ENCODE results near the gene CCDC136.

The CCDC136 gene

DNA sequence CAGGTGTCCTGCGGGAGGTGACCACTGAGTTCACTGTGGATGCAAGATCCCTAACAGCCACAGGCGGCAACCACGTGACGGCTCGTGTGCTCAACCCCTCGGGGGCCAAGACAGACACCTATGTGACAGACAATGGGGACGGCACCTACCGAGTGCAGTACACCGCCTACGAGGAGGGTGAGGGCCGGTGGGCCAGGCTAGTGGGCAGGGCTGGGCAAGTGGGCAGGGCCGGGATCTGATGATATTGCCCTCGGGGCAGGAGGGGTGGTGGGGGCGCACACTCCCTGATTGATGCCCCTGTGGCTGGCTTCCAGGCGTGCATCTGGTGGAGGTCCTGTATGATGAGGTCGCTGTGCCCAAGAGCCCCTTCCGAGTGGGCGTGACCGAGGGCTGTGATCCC is 54.2 kb downstream of the CCDC136 start:
- DNase-seq (ENCODE audit: extremely low read depth, low read depth) = no peak
- TF ChIP-seq, protein P1, sequence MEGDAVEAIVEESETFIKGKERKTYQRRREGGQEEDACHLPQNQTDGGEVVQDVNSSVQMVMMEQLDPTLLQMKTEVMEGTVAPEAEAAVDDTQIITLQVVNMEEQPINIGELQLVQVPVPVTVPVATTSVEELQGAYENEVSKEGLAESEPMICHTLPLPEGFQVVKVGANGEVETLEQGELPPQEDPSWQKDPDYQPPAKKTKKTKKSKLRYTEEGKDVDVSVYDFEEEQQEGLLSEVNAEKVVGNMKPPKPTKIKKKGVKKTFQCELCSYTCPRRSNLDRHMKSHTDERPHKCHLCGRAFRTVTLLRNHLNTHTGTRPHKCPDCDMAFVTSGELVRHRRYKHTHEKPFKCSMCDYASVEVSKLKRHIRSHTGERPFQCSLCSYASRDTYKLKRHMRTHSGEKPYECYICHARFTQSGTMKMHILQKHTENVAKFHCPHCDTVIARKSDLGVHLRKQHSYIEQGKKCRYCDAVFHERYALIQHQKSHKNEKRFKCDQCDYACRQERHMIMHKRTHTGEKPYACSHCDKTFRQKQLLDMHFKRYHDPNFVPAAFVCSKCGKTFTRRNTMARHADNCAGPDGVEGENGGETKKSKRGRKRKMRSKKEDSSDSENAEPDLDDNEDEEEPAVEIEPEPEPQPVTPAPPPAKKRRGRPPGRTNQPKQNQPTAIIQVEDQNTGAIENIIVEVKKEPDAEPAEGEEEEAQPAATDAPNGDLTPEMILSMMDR (IDR thresholded peaks at IDR 0.05; ENCODE audit: low read depth, low read length) = no peak

DNA sequence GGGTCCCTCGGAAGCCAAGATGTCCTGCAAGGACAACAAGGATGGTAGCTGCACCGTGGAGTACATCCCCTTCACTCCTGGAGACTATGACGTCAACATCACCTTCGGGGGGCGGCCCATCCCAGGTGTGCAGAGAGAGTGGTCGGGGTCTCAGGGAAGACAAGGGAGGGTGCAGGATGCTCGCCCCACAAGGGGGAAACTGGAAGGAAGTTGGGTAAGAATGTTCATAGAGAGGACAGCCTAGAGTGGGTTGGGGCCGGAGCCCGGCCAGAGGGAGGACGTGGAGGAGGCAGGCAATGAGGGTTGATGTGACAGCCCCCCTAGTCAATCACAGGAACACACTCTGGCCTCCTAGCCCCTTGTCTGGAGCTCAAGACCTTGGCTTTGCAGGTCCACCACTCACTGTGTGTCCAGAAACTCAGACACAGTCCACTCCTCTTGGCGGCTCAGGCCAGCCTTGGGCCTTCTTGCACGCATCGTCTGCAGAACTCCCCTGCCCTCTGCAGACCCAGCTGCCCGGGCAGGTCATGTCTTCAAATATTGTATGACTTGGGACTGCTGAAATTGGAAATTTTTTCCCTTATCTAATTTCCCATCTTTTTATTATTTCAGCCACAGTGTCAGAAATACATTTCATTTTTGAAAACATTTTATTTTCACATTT is 55.1 kb downstream of the CCDC136 start:
- TF ChIP-seq, protein P1 (IDR thresholded peaks at IDR 0.05; ENCODE audit: low read depth, low read length) = no peak
- DNase-seq (ENCODE audit: extremely low read depth, low read depth) = no peak

GRCh38 chr7:128847721-128848211 is 56.0 kb downstream of the CCDC136 start:
- TF ChIP-seq, protein P1 (IDR thresholded peaks at IDR 0.05; ENCODE audit: low read depth, low read length) = no peak
- DNase-seq (ENCODE audit: extremely low read depth, low read depth) = no peak

DNA sequence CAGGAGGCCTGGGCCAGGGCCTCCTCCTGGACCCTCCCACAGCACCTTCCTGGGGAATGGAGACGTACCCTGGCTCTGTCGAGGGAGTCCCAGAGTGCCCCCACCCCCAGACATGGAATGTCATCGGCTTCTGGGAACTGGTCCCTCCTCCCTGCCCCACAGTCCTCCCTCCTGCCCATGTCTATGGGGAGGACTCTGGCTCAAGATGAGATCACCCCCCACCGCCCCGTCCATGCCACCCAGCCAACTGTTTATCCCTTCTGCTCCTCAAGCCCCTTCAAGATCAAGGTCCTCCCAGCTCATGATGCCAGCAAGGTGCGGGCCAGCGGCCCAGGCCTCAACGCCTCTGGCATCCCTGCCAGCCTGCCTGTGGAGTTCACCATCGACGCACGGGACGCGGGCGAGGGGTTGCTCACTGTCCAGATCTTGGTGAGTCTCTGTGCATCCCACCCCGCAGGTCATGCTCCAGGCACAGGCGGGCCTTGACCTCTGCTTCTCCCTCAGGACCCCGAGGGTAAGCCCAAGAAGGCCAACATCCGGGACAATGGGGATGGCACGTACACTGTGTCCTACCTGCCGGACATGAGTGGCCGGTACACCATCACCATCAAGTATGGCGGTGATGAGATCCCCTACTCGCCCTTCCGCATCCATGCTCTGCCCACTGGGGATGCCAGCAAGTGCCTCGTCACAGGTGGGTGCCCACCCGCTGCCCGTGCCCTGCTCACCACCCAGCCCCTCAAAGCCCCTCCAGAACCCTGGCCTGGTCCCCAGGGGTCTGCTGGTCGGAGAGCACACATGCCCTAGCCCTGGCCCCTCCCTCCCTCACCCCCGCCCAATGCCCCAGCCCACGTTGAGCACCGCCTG is 56.8 kb downstream of the CCDC136 start:
- TF ChIP-seq, protein P1 (IDR thresholded peaks at IDR 0.05; ENCODE audit: low read depth, low read length) = no peak
- no peak for DNase-seq (ENCODE audit: extremely low read depth, low read depth)

DNA sequence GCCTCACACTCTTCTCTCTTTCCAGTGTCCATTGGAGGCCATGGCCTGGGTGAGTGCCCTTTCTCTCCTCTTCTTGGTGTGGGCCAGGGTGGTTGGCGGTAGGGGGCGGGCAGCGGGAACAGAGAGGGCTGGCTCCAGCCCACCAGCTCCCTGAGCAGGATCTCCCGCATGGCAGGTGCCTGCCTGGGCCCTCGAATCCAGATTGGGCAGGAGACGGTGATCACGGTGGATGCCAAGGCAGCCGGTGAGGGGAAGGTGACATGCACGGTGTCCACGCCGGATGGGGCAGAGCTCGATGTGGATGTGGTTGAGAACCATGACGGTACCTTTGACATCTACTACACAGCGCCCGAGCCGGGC is 57.4 kb downstream of the CCDC136 start:
- TF ChIP-seq, protein P1 (IDR thresholded peaks at IDR 0.05; ENCODE audit: low read depth, low read length) = no peak
- DNase-seq (ENCODE audit: extremely low read depth, low read depth) = no peak

DNA sequence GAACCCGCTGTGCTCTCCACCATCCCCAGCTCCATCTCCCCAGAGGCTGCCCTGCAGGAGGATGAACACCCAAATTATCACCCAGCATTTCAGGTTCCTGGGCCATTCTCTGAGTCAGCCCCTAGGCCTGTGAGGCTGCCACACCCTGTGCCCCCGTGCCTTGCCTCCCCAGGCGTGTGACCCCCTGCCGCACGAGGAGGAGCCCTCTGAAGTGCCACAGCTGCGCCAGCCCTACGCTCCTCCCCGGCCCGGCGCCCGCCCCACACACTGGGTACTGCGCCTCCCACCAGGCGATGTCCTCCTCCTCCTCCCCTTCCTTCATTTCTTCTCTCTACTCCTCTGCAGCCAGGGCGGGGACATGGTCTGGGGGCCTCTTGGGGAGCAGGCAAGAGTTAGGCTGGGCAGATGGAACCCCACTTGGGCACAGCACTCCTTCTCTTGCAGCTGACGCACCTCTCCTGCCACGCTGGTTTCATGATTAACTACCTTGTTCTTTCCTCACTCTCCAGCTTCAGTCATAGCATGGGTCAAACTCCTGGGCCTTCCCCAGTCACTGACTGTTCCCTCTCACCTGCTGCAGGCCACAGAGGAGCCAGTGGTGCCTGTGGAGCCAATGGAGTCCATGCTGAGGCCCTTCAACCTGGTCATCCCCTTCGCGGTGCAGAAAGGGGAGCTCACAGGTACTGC is 58.2 kb downstream of the CCDC136 start:
- no peak for DNase-seq (ENCODE audit: extremely low read depth, low read depth)
- TF ChIP-seq, protein P1 (IDR thresholded peaks at IDR 0.05; ENCODE audit: low read depth, low read length) = no peak

Data from AG09319 (cell line).